Coronary artery (tissue), 2 donors: Measurements from ENCODE around the gene ZNF263.

ENCODE experiments used
- DNase-seq: peaks from one replicate; pipeline ENCODE4 v3.0.0-alpha.2; 2017; ENCODE audit warnings: low spot score
- H3K27ac ChIP-seq, 2 donors: fragments of 200-600 bp; sonication (generic); one replicate each; pipeline ENCODE4 v1.5.1; 2016 to 2019
- H3K4me3 ChIP-seq: fragments of 200-600 bp; sonication (generic); 2 replicates; pipeline ENCODE4 v1.5.1; 2016; ENCODE audit warnings: mild to moderate bottlenecking, moderate library complexity
- TF ChIP-seq, protein P1 (sequence below): fragments of 200-600 bp; sonication (generic); IDR thresholded peaks from one replicate; pipeline ENCODE4 v1.5.1; 2019; ENCODE audit warnings: antibody characterized with exemption

Gene ZNF263

DNA sequence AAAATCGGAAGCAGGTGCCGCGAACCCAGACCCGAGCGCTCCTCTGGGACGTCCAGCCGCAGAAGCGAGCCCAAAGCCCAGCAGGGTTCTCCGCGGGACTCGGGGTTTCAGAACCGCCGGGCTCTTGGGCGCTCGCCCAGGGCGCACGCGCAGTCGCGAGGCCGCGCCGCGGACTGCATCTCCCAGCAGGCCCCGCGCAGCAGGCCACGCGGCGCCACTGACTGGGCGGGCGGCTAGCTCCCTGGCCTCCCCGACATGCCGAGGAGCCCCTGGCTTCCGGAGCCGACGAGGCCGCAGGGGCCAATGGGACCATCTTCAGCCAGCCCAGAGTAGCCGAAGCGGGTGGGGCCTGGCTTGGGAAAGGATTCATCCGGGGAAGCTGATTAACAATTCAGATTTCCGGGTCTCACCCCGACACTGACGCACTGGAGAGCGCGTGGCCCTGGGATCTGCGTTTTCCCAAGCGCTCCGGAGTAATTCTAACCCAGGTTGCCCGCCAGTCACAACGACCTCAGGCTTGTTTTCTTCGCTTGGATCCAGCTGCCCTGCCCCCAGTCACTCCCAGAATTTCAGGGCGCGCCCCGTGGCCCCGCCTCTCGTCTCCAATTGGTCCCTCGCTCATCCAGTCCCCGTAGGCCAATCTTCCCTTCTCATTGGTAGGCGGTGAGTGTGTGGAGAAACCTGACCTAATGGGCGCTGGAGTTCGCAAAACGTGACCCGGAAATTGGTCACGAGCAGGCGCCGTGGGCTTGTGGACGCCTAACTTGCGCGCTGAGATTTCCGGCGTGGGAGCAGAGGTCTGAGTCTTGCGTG, at the start of gene ZNF263:
Gene ZNF263 (plus strand): TSS at position 762 of the 813 bp plus-strand sequence. CDS start 328 bp downstream, outside the sequence.
- Histone ChIP-seq H3K4me3 (peak within 1 kb of the TSS; percentile 77), H3K27ac (peak within 1 kb of the TSS; percentile 98 to 99)
- DNase-seq, result peak; percentile 97
- TF ChIP-seq, protein P1, sequence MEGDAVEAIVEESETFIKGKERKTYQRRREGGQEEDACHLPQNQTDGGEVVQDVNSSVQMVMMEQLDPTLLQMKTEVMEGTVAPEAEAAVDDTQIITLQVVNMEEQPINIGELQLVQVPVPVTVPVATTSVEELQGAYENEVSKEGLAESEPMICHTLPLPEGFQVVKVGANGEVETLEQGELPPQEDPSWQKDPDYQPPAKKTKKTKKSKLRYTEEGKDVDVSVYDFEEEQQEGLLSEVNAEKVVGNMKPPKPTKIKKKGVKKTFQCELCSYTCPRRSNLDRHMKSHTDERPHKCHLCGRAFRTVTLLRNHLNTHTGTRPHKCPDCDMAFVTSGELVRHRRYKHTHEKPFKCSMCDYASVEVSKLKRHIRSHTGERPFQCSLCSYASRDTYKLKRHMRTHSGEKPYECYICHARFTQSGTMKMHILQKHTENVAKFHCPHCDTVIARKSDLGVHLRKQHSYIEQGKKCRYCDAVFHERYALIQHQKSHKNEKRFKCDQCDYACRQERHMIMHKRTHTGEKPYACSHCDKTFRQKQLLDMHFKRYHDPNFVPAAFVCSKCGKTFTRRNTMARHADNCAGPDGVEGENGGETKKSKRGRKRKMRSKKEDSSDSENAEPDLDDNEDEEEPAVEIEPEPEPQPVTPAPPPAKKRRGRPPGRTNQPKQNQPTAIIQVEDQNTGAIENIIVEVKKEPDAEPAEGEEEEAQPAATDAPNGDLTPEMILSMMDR, result no peak

- TF ChIP-seq, protein P1, result no peak
- no peak for DNase-seq
Measured at GRCh38 chr16:3234543-3234856, 48.8 kb upstream of the ZNF263 start.

GRCh38 chr16:3234857-3235561, 48.3 kb upstream of the ZNF263 start, which contains the start of gene ZNF200:
Gene ZNF200, minus strand, starts transcription at chr16:3235158. Its CDS starts 1,403 bp downstream, at chr16:3233755.
- TF ChIP-seq, protein P1, result no peak
- peak within 1 kb of the TSS; percentile 89 for H3K4me3 ChIP-seq
- peak; percentile 97 for DNase-seq
- peak within 1 kb of the TSS; percentile 93 to 96 for H3K27ac ChIP-seq

More at GRCh38 chr16:3234543-3234856, 48.8 kb upstream of the ZNF263 start:
- peak overlapping the region; percentile 93 to 96 for H3K27ac ChIP-seq
- peak overlapping the region; percentile 89 for H3K4me3 ChIP-seq

- Histone ChIP-seq H3K4me3 (no peak overlapping the region), H3K27ac (no peak overlapping the region)
- DNase-seq, result no peak
- TF ChIP-seq, protein P1, result no peak
Measured at GRCh38 chr16:3235856-3236669, 47.2 kb upstream of the ZNF263 start.

GRCh38 chr16:3241761-3242160, 41.5 kb upstream of the ZNF263 start:
- no peak for DNase-seq
- TF ChIP-seq, protein P1, result no peak
- Histone ChIP-seq H3K4me3 (no peak overlapping the region), H3K27ac (no peak overlapping the region)

- H3K4me3 ChIP-seq, result no peak overlapping the region
- H3K27ac ChIP-seq, result no peak overlapping the region
- DNase-seq, result no peak
- TF ChIP-seq, protein P1, result no peak
Measured at GRCh38 chr16:3242709-3243108, 40.6 kb upstream of the ZNF263 start.
